Endothelial cell of umbilical vein (primary cell): ENCODE results near the gene TBC1D9. TPM values are rescaled to one million over a fixed set of nuclear protein-coding genes. Genes with fewer than 3 reads are reported as not detected.

Experiments used
- BruUV-seq: library from RNA; stranded (reverse); fragments of 400-500 nt; replicated peaks from 2 replicates; lab custom pipeline; 2021; lab: Mats Ljungman, UMichigan
- CTCF ChIA-PET: fragments of 300-600, 350-600 bp; sonication (Branson Sonifier 250); formaldehyde crosslinking; loops from one replicate; lab custom pipeline; 2021; ENCODE audit warnings: antibody characterized with exemption, inconsistent platforms; lab: Charles Lee
- POLR2A ChIA-PET: fragments of 300-600, 350-600 bp; sonication (Branson Sonifier 250); formaldehyde crosslinking; loops from one replicate; lab custom pipeline; 2021; ENCODE audit warnings: antibody characterized with exemption, inconsistent platforms; lab: Charles Lee
- DNase-seq: peaks from one replicate; pipeline ENCODE4 v3.0.0-alpha.2; 2011; ENCODE audit warnings: low read depth, low spot score
- FAIRE-seq: peaks from 2 replicates; lab custom pipeline; 2011; peaks lifted over from hg19 to GRCh38; lab: Jason Lieb, UNC
- H2AFZ ChIP-seq: 2 replicates; pipeline ENCODE4 v1.6.0; 2012; ENCODE audit warnings: low read depth, low read length, control low read depth, inconsistent platforms
- H3K27ac ChIP-seq: 2 replicates; pipeline ENCODE4 v1.5.1; 2011; ENCODE audit warnings: low read depth, mild to moderate bottlenecking, control low read depth, low read length, moderate library complexity; ENCODE audit not compliant: insufficient read depth
- H3K27me3 ChIP-seq, 2 experiments: 2 replicates each; pipeline versions ENCODE4 v1.6.0 to v1.6.1; 2011; ENCODE audit warnings: low read length in 2 of 2, mixed read lengths in 1 of 2; ENCODE audit not compliant: control insufficient read depth in 2 of 2, insufficient read depth in 2 of 2
- H3K36me3 ChIP-seq, 2 experiments: 2 replicates in 1 of 2; 3 replicates in 1 of 2; pipeline ENCODE4 v1.5.1; 2011; ENCODE audit warnings: low read length in 2 of 2, mild to moderate bottlenecking in 1 of 2, moderate library complexity in 1 of 2; ENCODE audit not compliant: control insufficient read depth in 2 of 2, insufficient read depth in 2 of 2; ENCODE audit errors: extremely low read depth in 1 of 2
- H3K4me1 ChIP-seq: 3 replicates; pipeline ENCODE4 v1.5.1; 2011; ENCODE audit warnings: mild to moderate bottlenecking, low read length; ENCODE audit not compliant: control insufficient read depth, insufficient read depth; ENCODE audit errors: extremely low read depth
- H3K4me2 ChIP-seq: 2 replicates; pipeline ENCODE4 v1.6.1; 2011; ENCODE audit warnings: low read length, control low read depth, mixed read lengths; ENCODE audit not compliant: insufficient read depth
- H3K4me3 ChIP-seq, 3 experiments: fragments of 200-600 bp in 1 of 3; sonication (generic), shearing (Covaris generic) in 1 of 3; replicated peaks in 1 of 3; 2 replicates each; pipeline ENCODE4 v1.5.1; 2011 to 2016; ENCODE audit warnings: control low read depth in 3 of 3, low read length in 3 of 3, mild to moderate bottlenecking in 2 of 3, inconsistent platforms in 1 of 3, low read depth in 1 of 3, moderate library complexity in 1 of 3; ENCODE audit not compliant: insufficient read depth in 1 of 3
- H3K79me2 ChIP-seq: 2 replicates; pipeline ENCODE4 v1.6.0; 2012; ENCODE audit warnings: low read length, inconsistent platforms; ENCODE audit not compliant: control insufficient read depth, insufficient read depth
- H3K9ac ChIP-seq: replicated peaks from 2 replicates; pipeline ENCODE3; 2011; ENCODE audit warnings: low read length, control low read depth; ENCODE audit not compliant: insufficient read depth; ENCODE audit errors: extremely low read depth
- H3K9me1 ChIP-seq: replicated peaks from 3 replicates; pipeline ENCODE4 v1.6.0; 2011; ENCODE audit warnings: mild to moderate bottlenecking, low read length; ENCODE audit not compliant: control insufficient read depth, insufficient read depth; ENCODE audit errors: extremely low read depth
- H3K9me3 ChIP-seq: replicated peaks from 2 replicates; pipeline ENCODE4 v1.5.1; 2012; ENCODE audit warnings: low read length, inconsistent platforms; ENCODE audit not compliant: control insufficient read depth, insufficient read depth
- H4K20me1 ChIP-seq: replicated peaks from 2 replicates; pipeline ENCODE3; 2011; ENCODE audit warnings: mild to moderate bottlenecking, low read length; ENCODE audit not compliant: control insufficient read depth, insufficient read depth; ENCODE audit errors: extremely low read depth
- CTCF ChIP-seq, 2 donors: IDR thresholded peaks; 1 replicate in 1 of 2; 2 replicates in 1 of 2; pipeline ENCODE4 v1.5.1; 2011; ENCODE audit warnings: low read length in 2 of 2, mild to moderate bottlenecking in 2 of 2, moderate library complexity in 2 of 2, control low read depth in 1 of 2, inconsistent platforms in 1 of 2, low read depth in 1 of 2; ENCODE audit not compliant: insufficient read depth in 1 of 2; ENCODE audit errors: extremely low read depth in 1 of 2
- EZH2 ChIP-seq: IDR thresholded peaks from 2 replicates; pipeline ENCODE4 v1.6.1; 2012; ENCODE audit warnings: borderline replicate concordance, low read depth, mild to moderate bottlenecking, moderate library complexity, low read length, inconsistent platforms; ENCODE audit not compliant: severe bottlenecking
- FOS ChIP-seq: IDR thresholded peaks from 2 replicates; pipeline ENCODE4 v1.6.1; 2011; ENCODE audit warnings: mild to moderate bottlenecking, low read length, moderate library complexity, borderline replicate concordance; ENCODE audit not compliant: insufficient read depth
- GATA2 ChIP-seq: IDR thresholded peaks from 2 replicates; pipeline ENCODE4 v1.7.0; 2011; ENCODE audit warnings: low read depth, mild to moderate bottlenecking, moderate library complexity, mixed read lengths, low read length; ENCODE audit not compliant: insufficient read length, insufficient read depth
- JUN ChIP-seq: IDR thresholded peaks from 2 replicates; pipeline ENCODE4 v1.6.1; 2011; ENCODE audit warnings: borderline replicate concordance, low read depth; ENCODE audit not compliant: insufficient read length, insufficient read depth
- MAX ChIP-seq: IDR thresholded peaks from 2 replicates; pipeline ENCODE4 v1.6.1; 2011; ENCODE audit not compliant: insufficient read depth, insufficient read length
- MYC ChIP-seq: IDR thresholded peaks from one replicate; pipeline ENCODE4 v1.6.1; 2011; ENCODE audit warnings: mild to moderate bottlenecking, low read depth, low read length
- POLR2A ChIP-seq: IDR thresholded peaks from 2 replicates; pipeline ENCODE4 v1.6.1; 2012; ENCODE audit warnings: low read depth, mild to moderate bottlenecking, control low read depth, low read length
- POLR2AphosphoS5 ChIP-seq: IDR thresholded peaks from 2 replicates; pipeline ENCODE4 v1.6.1; 2012; ENCODE audit warnings: low read depth, mild to moderate bottlenecking, control low read depth, low read length, moderate library complexity; ENCODE audit not compliant: insufficient read depth
- dilution Hi-C: fragments of 300-500 bp; cut with MboI; formaldehyde crosslinking; loops from one replicate; pipeline ENCODE4 v1.15.0; 2019; ENCODE audit warnings: low sequenced_read_pairs; ENCODE audit not compliant: extremely low pct_ligation_motif_present
- intact Hi-C: fragments of 100-400 bp; cut with micrococcal nuclease; formaldehyde crosslinking; loops from one replicate; pipeline ENCODE4 v1.10.0; 2022
- polyA plus RNA-seq, 4 experiments: library from polyadenylated mRNA; depleted of rRNA in 3 of 4; stranded (reverse) in 3 of 4; unstranded in 1 of 4; fragments of >200 nt; gene quantifications; 2 replicates each; pipeline versions ENCODE4 v1.2.1 to v1.2.3, GENCODE V29; 2011 to 2012; ENCODE audit warnings: missing spikeins in 1 of 4
- total RNA-seq: library from RNA; stranded (reverse); gene quantifications from 2 replicates; pipeline ENCODE4 v1.2.3, GENCODE V29; 2021

The TBC1D9 gene
- total and polyA plus RNA-seq, 2 donors (not counting 3 experiments of a cell fraction or from before 2014, with no cell fraction given): 21.7 to 45.3 TPM

- FAIRE-seq: no peak
- BruUV-seq: no TSS peak
- intact Hi-C loops: no loop called here
These were observed 30.6 kb downstream of the TBC1D9 start for GRCh38 chr4:140725556-140725955.

GRCh38 chr4:140724760-140725159 is 31.4 kb downstream of the TBC1D9 start:
- no TSS peak for BruUV-seq
- FAIRE-seq (no peak), DNase-seq (no peak)
- dilution Hi-C loops (no loop called here), intact Hi-C loops (no loop called here)
- Histone ChIP-seq H3K4me3 (no peak overlapping the region), H4K20me1 (no peaks in the 10 kb centered on the region), H2AFZ (no peak overlapping the region), H3K36me3 (peaks cover 0 to 2% of the 10 kb centered on the region in 2 experiments), H3K27me3 (no peaks in the 10 kb centered on the region), H3K9me3 (no peaks in the 10 kb centered on the region), H3K4me1 (peaks cover 27% of the 10 kb centered on the region), H3K79me2 (peaks cover 13% of the 10 kb centered on the region), H3K9me1 (no peaks in the 10 kb centered on the region), H3K4me2 (no peak overlapping the region), H3K27ac (no peak overlapping the region), H3K9ac (no peak overlapping the region)
- ChIA-PET POLR2A (no interaction called here), CTCF (no interaction called here)
- TF ChIP-seq GATA2 (no peak), FOS (no peak), POLR2A (no peak), POLR2AphosphoS5 (no peak), CTCF (IDR thresholded peaks at IDR 0.05; ENCODE audit: extremely low read depth in 1 of 2, insufficient read depth in 1 of 2, low read depth in 1 of 2, low read length in 2 of 2) (no peak), JUN (no peak), MAX (no peak), MYC (no peak), EZH2 (no peak)

More at GRCh38 chr4:140725556-140725955, 30.6 kb downstream of the TBC1D9 start:
- CTCF ChIA-PET: no interaction called here
- no peaks in the 10 kb centered on the region for H3K9me3 ChIP-seq
- no peak overlapping the region for H2AFZ ChIP-seq
- no peak overlapping the region for H3K4me3 ChIP-seq
- no peak overlapping the region for H3K9ac ChIP-seq
- no peaks in the 10 kb centered on the region for H3K27me3 ChIP-seq
- TF ChIP-seq EZH2 (no peak), JUN (no peak), MAX (no peak), FOS (no peak), MYC (no peak), POLR2A (no peak)
- dilution Hi-C loops: no loop called here
- DNase-seq: no peak
- POLR2A ChIA-PET: no interaction called here
- no peaks in the 10 kb centered on the region for H3K9me1 ChIP-seq
- H3K36me3 ChIP-seq: peaks cover 0 to 2% of the 10 kb centered on the region in 2 experiments
- no peak overlapping the region for H3K27ac ChIP-seq
- H3K4me2 ChIP-seq: no peak overlapping the region
- peaks cover 13% of the 10 kb centered on the region for H3K79me2 ChIP-seq
- no peaks in the 10 kb centered on the region for H4K20me1 ChIP-seq
- peaks cover 31% of the 10 kb centered on the region for H3K4me1 ChIP-seq
